VCaP (cell line): ENCODE data around the gene OR12D3.

Experiments used
- H3K27ac ChIP-seq: fragments of 450-650 bp; 2 replicates; pipeline ENCODE4 v1.5.1; 2017
- CTCF ChIP-seq: fragments of 450-650 bp; conservative IDR thresholded peaks from 2 replicates; pipeline ENCODE4 v1.5.1; 2017; ENCODE audit warnings: mild to moderate bottlenecking, moderate library complexity

Gene OR12D3

DNA sequence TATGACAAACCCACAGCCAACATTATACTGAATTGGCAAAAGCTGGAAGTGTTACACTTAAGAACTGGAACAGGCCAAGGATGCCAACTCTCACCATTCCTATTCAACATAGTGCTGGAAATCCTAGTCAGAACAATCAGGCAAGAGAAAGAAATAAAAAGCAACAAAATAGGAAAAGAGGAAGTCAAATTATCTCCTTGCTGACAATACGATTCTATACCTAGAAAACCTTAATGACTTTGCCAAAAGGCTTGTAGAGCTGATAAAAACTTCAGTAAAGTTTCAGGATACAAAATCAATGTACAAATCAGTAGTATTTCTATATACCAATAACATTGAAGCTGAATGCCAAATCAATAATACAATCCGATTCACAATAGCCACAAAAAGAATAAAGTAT, 38.8 kb downstream of the OR12D3 start:
- H3K27ac ChIP-seq = no peak overlapping the region
- no peak for TF ChIP-seq CTCF

GRCh38 chr6:29332676-29333075, 42.4 kb downstream of the OR12D3 start:
- no peak overlapping the region for H3K27ac ChIP-seq
- TF ChIP-seq CTCF = no peak

- no peak overlapping the region for H3K27ac ChIP-seq
- TF ChIP-seq CTCF = no peak
Measured at GRCh38 chr6:29325777-29326176, 49.3 kb downstream of the OR12D3 start.
